HTERT RPE-1 (cell line): ENCODE data around the gene ADARB2.

Experiments
- in situ Hi-C: fragments of 300-500 bp; cut with MboI; formaldehyde crosslinking; loops from 4 replicates; pipeline ENCODE4 v1.14.3; 2020; ENCODE audit warnings: low sequenced_read_pairs

The ADARB2 gene

DNA sequence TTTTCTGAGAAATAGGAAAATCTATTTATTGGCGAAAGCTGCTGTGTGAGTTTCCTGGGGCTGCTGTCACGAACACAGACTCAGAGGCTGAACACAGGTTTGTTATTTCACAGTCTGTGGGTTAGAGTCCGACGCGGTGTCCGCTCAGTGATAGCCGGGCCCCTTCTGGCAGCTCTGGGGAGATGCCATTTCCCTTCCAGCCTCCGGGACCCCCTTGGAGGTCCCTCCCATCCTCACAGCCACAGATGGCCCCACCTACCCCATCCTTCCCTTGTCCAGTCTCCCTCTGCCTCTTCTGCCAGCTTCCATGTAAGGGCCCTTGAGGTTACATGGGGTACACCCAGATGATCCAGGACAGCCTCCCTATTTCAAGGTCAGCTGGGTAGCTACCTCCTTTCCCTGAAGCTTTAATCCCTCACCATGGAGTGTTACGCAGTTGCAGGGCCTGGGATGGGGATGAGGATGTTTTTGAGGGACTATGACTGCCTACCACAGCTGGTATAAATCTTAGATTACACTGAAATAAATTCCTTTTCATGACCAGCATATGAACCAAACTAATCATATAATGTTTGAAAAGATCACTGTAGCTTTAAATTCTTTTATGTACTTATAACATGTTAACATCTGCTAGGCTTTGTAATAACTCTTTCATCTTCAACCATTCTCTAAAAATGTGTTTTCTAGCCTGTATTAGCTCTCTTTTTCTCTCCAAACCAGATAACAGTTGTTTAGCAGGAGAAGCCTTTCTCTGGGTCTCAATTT, 582.6 kb downstream of the ADARB2 start:
- in situ Hi-C loops = no loop called here

DNA sequence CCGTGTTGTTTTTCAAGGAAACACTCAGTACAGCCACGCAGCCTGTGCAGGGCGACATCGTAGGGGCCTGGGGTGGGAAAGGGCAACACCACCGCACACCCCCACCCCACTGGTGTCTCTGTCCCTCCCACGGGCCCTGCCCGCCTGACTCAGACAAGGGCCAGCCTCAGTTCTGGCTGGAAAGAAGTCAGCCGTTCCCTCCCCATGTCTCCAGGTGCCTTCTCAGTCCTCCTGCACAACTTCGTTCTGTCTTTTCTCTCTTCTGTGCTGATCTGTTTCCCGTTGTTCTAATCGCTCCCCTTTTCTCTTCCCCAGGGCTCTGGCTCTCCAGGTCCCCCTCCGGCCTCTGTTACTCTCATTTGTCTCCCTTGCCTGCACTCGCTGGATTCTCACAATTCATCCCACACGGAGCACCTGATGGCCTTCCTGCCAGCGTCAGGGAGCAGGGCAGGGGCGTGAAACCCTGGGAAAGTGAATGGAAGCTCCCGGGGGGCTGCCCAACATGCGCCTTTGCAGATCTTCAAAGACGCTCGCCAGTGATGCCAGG, 583.4 kb downstream of the ADARB2 start:
- in situ Hi-C loops = no loop called here

DNA sequence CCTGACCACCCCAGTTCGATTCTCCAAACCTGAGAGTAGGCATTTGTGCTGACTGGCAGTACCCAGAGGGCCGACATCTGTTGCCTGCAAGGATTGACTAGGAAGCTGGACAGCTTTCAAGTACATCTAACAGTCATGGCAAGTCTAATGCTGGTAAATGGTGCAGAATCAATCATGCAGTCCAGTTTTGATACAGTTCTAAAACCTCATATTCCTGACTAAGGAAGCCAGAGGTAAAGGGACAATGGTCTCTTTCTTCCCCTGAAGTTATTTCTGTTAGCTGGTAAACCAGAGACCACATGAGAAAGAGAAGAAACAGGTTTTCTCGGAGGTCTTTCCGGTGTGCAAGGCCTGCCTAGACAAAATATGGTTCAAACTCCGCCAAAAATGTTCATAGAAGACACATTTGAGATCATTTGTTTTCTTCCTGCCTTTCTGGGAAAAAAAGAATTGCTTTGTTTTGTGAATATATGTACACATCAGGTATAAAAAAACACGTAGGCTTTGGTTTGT, 584.0 kb downstream of the ADARB2 start:
- in situ Hi-C loops = no loop called here

DNA sequence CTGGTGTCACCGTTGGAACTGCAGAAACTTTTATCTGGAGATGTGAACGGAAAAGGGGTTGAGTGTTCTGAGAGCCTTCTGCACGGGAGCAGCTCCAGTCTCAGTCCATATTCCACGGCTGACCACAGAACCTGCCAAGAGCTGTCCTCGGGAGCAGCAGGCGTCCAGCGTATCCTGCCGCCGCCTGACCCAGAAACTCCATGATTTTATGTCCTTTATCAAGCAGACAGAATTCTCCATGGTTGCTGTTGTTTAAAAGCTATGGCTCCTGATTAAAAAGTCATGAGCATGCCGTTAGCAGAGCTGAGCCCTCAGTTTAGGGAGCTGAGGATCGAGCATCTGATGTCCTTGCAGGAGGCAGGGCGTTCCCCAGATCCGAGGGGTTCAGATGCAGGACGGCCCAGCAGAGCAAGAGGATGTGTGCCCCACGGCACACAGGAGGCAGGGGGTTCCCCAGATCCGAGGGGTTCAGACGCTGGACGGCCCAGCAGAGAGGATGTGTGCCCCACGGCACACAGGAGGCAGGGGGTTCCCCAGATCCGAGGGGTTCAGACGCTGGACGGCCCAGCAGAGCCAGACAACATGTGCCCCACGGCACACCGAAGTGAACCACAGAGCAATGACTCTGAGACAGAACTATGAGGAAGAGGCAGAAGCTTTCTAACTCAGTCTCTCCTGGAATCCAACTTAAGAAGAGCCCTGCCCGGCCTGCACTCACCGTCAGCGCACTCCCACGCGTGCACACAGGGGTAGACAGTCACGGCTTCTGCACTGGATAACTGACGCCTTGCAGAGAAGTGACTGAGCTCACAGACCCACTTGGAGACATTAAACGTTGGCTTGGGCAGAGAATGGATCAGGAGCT, 584.7 kb downstream of the ADARB2 start:
- in situ Hi-C loops = no loop called here

DNA sequence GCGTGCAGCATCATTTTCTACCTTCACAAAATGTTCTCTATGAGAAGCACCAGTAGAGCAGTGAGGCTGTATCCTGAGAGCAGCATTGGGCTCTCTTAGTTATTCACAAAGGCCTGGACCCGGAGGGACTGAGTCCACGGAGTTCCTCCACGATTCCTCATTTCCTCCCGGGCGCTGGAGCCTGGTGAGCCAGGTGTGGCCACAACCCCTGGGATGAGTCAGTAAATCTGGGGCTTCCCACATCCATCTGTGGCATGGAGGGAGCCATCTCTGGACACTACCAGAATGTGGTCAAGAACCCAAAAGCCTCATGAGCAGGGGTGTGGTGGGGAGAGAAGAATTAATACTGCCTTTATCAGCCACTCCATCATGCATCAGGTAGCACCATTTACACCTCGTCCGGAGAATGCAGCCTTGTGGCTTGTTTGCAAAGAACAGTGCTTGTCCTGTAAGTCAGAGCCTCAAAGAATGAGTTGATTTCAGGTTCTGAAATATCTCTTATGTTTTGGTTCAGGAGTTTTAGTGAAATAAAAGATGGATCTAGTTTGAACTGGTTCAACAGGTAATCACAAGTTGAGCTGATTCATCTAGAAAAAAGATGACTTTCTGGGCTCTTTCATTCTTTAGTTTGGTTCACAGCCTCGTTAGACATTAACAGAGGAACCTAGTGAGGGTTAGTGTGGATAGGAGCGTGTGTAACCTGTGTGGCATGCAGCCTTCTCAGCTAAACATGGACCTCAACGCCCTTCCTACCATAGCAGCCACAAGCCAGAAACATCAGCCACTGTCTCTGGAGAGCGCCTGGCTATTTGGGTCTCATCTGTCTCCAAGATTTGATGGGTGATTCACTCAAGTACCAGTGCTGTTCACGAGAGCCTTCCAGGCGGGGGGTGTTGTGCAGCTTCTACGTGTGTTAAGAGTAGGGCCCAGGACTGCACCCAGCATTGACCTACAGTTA, 586.0 kb downstream of the ADARB2 start:
- in situ Hi-C loops = no loop called here

DNA sequence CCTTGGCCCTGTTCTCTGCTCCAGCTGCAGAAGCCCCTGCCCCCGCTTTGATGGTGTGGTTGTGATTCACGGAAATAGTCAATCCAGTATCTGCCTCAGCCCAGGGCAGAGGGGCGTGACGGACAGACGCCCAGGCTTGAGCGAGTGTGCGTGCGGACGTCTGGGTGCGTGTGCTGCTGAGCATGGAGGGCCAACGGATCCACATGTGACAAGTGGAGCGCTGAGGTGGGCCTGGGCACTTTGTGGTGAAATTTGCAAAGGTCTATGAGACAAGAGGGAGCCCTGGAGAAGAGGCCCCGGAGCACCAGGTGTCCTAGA, 586.7 kb downstream of the ADARB2 start:
- in situ Hi-C loops = no loop called here

DNA sequence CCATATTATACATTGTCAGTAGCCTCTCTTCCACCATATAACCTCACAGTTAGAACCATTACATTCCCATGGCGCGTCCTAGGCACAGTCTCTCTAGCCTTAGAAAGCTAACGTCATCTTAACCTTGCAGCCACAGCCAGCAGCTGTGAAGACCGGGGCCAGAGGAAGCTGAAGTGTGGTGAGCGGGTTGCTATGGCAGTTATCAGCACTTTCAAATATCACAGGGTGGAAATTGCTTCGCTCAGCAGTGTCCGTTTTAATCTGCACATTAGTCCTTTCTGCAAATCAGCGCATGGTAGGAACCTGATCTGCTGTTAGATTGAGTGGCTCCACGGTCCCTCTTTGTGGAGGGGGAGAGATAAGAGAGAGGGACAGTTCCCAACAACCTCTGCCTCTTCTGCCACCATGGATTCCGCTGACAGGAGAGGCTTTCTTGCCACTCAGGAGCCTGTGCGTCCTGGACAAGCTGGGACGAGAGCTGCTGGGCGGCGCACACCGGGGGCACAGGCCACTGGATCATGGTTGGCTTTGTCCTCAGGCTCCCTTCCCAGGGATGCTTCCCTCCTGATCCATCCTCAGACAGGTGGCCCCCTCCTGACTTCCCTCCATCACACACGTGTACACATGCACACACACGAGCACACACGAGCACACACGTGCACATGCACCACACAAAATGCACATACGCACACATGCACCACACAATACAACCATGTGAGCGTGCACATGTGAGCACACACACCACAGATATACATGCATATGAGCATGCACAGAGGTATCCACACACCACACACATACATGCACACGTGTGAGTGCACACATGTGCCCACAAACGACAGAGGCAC, 587.3 kb downstream of the ADARB2 start:
- in situ Hi-C loops = no loop called here

DNA sequence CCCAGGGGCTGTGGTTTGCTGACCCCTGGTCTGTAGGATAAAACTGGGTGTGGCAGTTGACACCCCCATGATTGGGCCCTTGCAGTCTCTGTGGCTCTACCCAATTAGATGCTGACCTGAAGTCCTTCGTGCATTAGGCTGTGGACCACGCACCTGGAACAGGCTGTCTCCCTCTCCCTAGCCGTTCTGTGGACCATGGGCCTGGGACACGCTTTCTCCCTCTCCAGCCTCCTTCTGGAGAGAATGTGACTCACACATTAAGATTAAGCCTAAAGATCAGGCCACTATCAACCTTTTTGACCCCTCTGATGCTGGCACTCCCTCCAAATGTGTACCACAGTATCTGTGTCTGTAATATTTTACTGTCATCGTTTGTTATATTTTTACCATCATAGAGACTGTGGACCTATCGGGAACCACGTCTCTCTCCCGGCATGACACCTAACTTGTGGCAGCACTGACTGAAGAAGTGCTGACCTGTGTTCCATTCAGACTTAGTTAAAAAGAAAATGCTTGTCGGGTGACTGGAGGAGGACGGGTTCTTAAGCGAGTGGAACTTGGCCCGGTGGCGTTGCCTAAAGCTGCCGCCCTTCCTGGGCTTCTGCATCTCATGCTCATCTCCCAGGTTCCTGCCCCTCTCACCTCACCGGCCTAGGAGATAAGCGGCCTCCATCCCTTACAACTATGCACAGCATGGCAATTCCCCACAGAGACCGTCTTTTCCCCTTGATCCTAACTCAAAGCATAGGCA, 588.3 kb downstream of the ADARB2 start:
- in situ Hi-C loops = no loop called here

DNA sequence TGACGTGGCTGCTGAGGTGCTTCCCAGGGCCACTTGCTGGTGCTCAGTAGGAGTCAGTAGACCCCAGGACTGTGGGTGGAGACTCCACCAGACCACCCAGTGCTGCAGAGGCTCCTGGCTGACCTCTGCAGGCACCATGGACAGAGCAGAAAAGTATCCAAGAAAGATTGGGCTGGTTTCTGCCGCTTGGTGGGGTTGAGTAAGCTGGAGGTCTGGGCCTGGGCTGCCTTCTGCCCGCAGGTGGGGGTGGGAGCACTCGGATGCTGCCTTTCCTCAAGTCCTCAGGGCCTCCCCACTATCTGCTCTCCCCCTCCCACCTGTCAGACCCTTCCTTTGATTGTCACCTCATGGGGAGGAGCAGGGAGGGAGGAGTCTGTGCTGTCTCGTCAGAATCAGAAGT, 589.5 kb downstream of the ADARB2 start:
- in situ Hi-C loops = no loop called here

DNA sequence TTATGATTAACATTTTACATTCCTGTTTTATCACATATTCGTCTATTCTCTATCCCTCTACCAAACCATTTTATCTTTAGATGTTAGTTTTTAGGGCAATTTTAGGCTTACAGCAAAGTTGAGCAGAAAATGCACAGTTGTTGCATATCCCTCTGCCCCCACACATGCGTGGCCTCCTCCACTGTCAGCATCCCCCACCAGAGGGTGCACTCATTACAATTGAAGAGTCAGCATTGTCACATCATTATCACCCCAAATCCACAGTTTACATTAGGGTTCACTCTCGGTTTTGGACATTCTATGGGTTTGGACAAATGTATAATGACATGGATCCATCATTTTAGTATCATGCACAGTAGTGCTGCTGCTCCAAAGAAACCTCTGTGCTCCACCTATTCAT, 594.7 kb downstream of the ADARB2 start:
- in situ Hi-C loops = no loop called here

DNA sequence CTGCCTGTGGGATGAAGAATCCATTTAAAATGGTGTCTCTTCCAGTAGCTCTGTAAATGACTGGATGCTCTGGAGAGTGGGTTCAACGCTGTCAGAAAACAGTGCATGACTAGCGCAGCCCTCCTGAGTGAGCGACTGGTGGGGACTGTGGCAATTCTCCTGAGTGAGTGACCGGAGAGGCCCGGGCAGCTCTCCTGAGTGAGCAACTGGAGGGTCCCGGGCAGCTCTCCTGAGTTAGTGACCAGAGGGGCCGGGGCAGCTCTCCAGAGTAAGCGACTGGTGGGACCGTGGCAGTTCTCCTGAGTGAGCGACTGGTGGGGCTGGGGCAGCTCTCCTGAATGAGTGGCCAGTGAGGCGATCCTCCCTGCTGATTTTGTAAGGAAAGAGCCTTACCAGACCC, 595.6 kb downstream of the ADARB2 start:
- in situ Hi-C loops = no loop called here

DNA sequence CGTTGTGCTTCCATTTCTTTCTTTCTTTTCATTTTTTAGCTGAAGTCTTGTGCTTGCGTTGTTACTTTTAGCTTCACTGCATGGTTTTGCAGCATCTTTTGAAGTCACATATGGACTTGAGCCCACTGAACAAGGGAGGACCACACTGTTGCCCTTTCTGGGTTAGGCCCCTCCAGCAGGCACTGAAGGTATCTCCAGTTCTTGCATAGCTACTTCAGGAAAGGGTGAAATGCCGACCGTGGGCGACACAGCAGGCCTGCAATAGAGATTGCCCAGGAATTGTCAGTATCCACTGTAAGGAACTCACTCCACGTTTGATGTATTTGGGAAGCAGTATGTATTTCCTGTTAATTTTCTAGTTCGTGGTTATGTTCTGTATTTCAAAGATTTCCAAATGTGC, 596.1 kb downstream of the ADARB2 start:
- in situ Hi-C loops = no loop called here

DNA sequence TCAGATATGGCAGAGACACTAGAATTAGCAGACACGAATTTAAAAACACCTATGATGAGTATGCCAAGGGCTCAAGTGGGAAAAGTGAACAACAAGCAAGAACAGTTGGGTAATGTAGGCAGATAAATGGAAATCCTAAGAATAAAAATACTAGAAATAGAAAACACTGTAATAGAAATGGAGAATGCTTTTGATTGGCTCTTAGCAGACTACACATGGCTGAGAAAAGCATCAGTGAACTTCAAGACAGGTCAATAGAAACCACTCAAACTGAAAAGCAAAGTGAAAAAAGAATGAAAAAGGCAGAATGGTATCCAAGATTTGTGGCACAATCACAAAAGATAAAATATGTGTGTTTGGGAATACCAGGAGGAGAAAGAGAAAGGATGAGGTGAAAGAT, 598.8 kb downstream of the ADARB2 start:
- in situ Hi-C loops = no loop called here

DNA sequence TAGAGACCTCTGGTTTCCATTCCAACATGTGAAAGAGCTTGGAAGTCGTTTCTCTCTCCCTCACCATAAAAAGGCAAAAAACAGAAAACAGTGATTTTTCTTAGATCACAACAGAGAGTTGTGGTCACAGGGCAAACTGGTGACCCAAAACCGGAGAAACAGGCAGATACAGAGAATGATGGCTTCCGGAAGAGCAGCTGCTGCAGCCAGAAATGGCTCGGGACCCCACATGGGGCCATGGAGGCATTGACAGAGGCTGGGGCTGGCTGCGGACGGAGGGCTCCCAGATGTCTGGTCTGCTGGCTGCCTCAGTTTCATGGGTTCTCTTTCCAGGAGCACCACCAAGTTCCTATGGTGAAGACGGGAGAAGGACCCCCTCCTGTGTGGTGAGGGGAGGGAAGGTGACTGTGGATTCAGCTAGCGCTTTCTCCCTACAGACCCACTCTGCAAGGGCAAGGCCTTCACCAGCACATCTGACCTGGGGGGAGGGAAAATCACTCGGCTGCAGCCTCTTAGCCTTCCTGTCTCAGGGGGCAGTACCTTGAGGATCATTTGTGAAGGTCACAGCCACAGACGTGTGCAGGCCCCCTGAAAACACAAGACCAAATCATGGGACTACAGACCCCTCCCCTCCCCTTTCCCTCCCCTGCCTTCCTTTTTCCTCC, 599.7 kb downstream of the ADARB2 start:
- in situ Hi-C loops = no loop called here

DNA sequence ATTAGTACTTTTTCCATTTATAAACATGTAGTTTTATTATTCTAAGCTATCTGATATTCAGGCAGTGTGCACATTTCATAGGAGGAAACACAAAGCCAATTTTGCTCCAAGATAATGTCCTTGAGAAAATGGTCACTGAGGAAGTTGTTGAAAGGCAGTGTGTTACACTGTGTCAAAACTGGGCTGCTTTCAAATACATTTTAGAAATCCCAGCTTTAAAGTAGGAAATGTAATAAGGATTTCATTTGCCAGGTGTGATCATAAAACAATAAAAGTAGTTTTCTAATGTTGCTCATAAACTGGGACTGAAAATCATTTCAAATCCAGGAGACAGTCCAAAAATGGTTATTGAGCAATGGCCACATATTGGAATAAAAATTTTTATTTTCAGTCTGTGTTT, 601.1 kb downstream of the ADARB2 start:
- in situ Hi-C loops = no loop called here

DNA sequence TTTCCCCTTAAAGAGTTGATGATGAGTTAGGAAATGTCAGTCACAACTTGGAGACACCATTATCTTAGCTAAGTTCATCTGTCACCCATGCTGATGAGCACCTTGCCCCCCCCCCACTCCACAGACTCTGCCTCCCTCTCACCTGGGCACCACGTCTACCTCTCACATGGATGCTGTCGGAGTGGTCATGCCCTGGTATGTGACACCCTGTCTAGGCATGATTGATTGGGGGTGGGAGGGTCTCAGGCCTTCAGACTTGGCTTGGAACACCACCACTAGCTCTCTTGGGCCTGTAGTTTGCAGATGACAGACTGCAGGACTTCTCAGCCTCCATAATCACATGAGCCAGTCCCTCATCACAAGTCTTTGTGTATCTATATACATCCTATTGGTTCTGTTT, 603.2 kb downstream of the ADARB2 start:
- in situ Hi-C loops = no loop called here

DNA sequence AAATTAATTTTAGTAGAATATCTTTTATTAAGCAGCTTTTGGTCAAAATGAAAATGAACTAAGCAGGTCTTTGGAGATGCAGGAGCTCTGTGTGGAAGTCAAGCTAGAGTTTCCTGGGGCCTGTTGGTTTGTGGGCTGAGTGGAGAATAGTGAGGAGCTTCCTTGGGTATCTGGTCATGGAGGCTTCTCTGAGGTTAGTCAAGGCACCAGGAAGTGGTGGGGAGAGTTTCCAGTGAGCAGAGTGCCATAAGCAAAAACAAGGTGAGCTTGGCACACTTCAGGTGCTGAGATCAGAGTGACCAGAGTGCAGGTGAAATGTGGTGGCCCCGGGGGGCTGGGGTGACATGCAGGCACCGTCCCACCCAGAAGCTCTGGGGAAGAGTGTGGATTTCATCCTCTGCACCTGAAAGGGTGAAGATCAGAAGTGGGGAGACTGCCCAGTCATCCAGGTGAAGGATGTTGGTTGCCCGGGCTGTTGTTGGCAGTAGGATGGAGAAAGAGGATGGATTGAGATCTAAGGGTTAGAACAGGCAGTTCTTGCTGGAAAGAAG, 603.8 kb downstream of the ADARB2 start:
- in situ Hi-C loops = no loop called here

DNA sequence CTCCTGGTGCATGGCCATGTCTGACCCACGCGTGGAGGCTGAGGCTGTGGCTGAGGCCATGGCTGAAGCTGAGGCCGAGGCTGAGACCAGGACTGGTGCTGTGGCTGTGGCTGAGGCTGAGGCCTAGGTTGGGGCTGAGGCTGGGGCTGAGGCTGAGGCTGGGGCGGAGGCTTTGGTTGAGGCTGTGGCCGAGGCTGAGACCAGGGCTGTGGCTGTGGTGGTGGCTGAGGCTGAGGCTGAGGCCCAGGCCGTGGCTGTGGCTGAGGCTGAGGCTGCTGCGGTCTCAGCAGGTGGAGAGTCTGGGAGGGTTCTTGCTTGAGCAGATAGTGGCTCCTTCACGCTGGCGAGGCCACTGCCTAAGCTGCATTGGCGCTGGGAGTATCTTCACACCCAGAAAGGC, 604.7 kb downstream of the ADARB2 start:
- in situ Hi-C loops = no loop called here
